ENCODE data around the gene FOXP2. TPM values are rescaled to one million over a fixed set of nuclear protein-coding genes. Genes with fewer than 3 reads are reported as not detected.
"Not testable (repeated sequence)": the region's sequence is repeated elsewhere in the genome, so short reads cannot be mapped to it uniquely, and the experiment has no call there.

The FOXP2 gene
- total RNA-seq, 2 experiments from 2014 or later, result not detected

DNA sequence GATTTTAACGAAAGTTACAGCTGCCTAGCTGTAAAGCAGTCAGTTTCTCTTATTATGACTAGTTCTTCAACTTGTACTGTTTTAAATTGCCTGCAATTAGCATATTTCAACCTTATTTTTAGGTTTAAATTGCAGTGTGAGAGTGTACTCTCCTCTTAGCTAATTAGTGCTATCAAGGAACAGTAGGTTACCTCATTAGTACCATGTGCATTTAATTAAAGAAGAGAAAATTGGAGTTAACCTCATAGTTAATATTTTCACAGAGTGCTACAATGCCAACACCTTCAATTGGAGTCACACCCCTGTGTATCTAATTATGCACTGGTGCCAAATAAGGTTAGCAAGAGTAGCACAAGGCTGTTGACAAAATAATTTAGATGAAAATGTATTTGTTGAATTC, 154.6 kb downstream of the FOXP2 start:
- no peaks in the 10 kb centered on the region for H3K36me3 Mint-ChIP-seq
- no peak for DNase-seq
- H3K4me3 Mint-ChIP-seq, result no peak overlapping the region
- H3K9me3 Mint-ChIP-seq, result no peaks in the 10 kb centered on the region
- H3K4me1 Mint-ChIP-seq, result no peaks in the 10 kb centered on the region
- H3K27me3 Mint-ChIP-seq, result no peaks in the 10 kb centered on the region
- H3K27ac Mint-ChIP-seq, result no peak overlapping the region

- H3K36me3 Mint-ChIP-seq, result no peaks in the 10 kb centered on the region
- H3K27ac Mint-ChIP-seq, result no peak overlapping the region
- no peaks in the 10 kb centered on the region for H3K27me3 Mint-ChIP-seq
- H3K4me3 Mint-ChIP-seq, result no peak overlapping the region
- DNase-seq, result no peak
- no peaks in the 10 kb centered on the region for H3K4me1 Mint-ChIP-seq
- no peaks in the 10 kb centered on the region for H3K9me3 Mint-ChIP-seq
Observed at GRCh38 chr7:114574384-114574783, 159.8 kb downstream of the FOXP2 start.

DNA sequence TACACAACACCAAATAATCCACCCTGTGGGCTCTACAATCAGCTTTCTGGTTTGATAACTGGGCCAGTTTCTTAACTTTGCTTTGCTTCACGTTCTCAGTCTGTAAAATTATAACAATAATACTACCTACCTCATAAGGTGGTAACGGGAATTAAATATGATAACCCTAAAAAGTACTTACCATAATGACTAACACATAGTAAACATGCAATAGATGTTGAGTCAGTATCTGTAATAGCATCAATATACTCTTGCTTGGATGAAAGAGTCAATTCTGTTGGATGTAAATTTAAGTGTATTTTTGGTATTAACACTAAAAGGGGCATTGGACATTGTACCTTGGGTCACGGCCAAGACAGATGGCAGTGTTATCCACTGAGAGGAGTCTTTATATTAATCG, 160.5 kb downstream of the FOXP2 start:
- Mint-ChIP-seq H3K4me1 (no peaks in the 10 kb centered on the region), H3K27me3 (no peaks in the 10 kb centered on the region), H3K9me3 (no peaks in the 10 kb centered on the region), H3K4me3 (no peak overlapping the region), H3K36me3 (no peaks in the 10 kb centered on the region), H3K27ac (no peak overlapping the region)
- DNase-seq, result no peak

DNA sequence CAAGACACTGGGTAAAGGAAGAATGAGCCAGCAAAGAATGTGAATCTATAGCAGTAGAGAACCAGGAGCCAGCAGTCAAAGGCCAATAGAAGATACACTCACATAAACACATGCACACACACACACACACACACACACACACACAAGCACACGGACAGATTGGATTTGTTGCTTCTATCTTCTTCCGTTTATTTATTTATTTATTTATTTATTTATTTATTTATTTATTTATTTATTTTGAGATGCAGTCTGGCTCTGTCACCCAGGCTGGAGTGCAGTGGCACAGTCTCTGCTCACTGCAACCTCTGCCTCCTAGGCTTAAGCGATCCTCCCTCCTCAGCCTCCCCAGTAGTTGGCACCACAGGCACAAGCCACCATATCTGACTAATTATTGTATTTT, 166.3 kb downstream of the FOXP2 start:
- not testable (repeated sequence) for H3K9me3 Mint-ChIP-seq, H3K4me3 Mint-ChIP-seq, H3K36me3 Mint-ChIP-seq, DNase-seq, H3K27ac Mint-ChIP-seq, H3K27me3 Mint-ChIP-seq, H3K4me1 Mint-ChIP-seq

DNA sequence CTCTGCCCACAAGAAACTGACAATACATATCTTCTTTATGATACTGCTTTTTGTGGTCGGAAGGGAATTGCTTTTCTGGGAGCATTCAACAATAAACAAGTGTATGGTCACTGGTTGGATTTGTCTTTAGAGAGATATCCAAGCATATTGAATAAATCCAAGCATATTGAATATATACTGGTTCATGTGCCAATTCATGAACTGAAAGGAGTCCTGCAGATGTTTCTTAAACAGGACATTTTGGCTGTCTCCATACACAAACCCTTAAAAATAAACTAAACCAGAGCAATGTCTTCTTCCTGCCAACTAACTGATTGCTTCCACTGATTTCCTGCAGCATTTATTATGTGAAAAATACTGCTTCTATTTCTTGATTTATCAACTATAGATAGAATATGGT, 173.9 kb downstream of the FOXP2 start:
- no peaks in the 10 kb centered on the region for H3K4me1 Mint-ChIP-seq
- no peaks in the 10 kb centered on the region for H3K27me3 Mint-ChIP-seq
- no peak for DNase-seq
- no peaks in the 10 kb centered on the region for H3K9me3 Mint-ChIP-seq
- H3K36me3 Mint-ChIP-seq, result no peaks in the 10 kb centered on the region
- no peak overlapping the region for H3K27ac Mint-ChIP-seq
- H3K4me3 Mint-ChIP-seq, result no peak overlapping the region

- no peaks in the 10 kb centered on the region for H3K9me3 Mint-ChIP-seq
- H3K27me3 Mint-ChIP-seq, result no peaks in the 10 kb centered on the region
- H3K4me1 Mint-ChIP-seq, result no peaks in the 10 kb centered on the region
- H3K36me3 Mint-ChIP-seq, result no peaks in the 10 kb centered on the region
- no peak for DNase-seq
- H3K4me3 Mint-ChIP-seq, result no peak overlapping the region
- no peak overlapping the region for H3K27ac Mint-ChIP-seq
Observed at GRCh38 chr7:114589436-114589835, 174.8 kb downstream of the FOXP2 start.

DNA sequence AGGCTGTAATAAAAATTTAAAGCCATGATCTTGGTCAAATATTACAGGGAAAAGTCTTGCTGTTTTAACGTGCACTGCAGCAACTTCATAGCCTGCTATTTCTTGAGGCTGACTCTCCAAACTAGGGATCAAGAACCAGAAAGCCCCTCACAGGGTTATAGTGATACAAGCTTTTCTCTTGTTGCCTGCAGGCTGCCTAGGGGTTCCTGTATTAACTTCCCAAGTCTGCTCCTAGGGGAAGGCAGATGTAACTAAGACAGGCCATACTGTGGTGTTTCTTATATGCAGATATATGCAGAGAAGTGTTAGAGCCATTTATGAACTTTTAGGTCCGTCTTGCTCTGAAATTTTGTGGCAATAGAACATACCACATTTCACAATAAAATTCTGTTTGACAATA, 175.7 kb downstream of the FOXP2 start:
- no peaks in the 10 kb centered on the region for H3K36me3 Mint-ChIP-seq
- H3K9me3 Mint-ChIP-seq, result no peaks in the 10 kb centered on the region
- no peaks in the 10 kb centered on the region for H3K27me3 Mint-ChIP-seq
- no peak overlapping the region for H3K27ac Mint-ChIP-seq
- no peak for DNase-seq
- no peak overlapping the region for H3K4me3 Mint-ChIP-seq
- H3K4me1 Mint-ChIP-seq, result no peaks in the 10 kb centered on the region

DNA sequence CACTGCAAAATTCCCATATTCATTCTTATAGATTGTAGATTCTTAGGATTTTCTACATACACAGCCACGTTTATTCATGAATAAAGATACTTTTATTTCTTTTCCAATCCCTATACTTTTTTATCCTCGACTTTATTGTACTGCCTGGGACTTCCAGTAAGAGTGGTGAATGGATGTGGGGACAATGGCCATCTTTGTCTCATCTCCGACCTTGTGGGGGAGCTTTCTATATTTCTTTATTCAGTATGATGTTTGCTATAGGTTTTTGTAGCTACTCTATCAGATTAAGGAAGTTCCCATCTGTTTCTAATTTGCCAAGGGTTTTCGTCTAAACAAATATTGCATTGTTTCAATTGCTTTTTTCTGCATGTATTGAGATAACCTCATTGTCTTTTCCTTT, 184.3 kb downstream of the FOXP2 start:
- no peaks in the 10 kb centered on the region for H3K27me3 Mint-ChIP-seq
- H3K9me3 Mint-ChIP-seq, result no peaks in the 10 kb centered on the region
- H3K4me1 Mint-ChIP-seq, result no peaks in the 10 kb centered on the region
- H3K36me3 Mint-ChIP-seq, result no peaks in the 10 kb centered on the region
- no peak for DNase-seq
- no peak overlapping the region for H3K4me3 Mint-ChIP-seq
- H3K27ac Mint-ChIP-seq, result no peak overlapping the region

DNA sequence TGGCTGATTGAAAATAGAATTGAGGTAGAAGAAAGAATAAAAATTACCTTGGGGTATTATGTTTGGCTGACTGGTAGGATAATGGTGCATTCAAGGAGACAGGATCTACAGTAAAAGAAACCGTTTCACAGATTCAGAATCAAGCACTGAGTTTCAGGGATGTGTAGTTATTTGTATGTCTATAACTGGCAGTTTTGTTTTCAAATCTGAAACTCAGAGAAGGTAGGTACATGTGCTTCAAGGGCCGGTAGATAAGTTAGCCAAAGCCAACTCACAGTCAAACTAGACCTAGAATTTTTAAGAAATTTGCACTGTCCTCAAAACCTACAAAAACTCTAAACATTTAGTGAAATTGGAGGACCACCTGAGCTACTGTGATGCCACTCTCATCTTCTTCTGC, 191.5 kb downstream of the FOXP2 start:
- Mint-ChIP-seq H3K4me3 (no peak overlapping the region), H3K36me3 (no peaks in the 10 kb centered on the region), H3K4me1 (no peaks in the 10 kb centered on the region), H3K27me3 (no peaks in the 10 kb centered on the region), H3K27ac (no peak overlapping the region), H3K9me3 (no peaks in the 10 kb centered on the region)
- DNase-seq, result no peak

DNA sequence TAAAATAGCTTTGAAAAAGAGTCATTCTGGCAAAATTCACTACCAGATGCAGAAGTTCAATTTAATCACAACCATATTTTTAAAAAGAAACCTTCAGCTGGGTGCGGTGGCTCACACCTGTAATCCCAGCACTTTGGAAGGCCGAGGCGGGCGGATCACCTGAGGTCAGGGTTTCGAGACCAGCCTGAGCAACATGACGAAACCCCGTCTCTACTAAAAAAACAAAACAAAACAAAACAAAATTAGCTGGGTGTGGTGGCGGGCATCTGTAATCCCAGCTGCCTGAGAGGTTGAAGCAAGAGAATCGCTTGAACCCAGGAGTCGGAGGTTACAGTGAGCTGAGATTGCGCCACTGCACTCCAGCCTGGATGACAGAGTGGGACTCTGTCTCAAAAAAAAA, 194.2 kb downstream of the FOXP2 start:
- H3K27me3 Mint-ChIP-seq, H3K36me3 Mint-ChIP-seq, H3K9me3 Mint-ChIP-seq, DNase-seq, H3K4me3 Mint-ChIP-seq, H3K27ac Mint-ChIP-seq, H3K4me1 Mint-ChIP-seq: not testable (repeated sequence)

- no peaks in the 10 kb centered on the region for H3K36me3 Mint-ChIP-seq
- no peak overlapping the region for H3K4me3 Mint-ChIP-seq
- no peak overlapping the region for H3K27ac Mint-ChIP-seq
- no peaks in the 10 kb centered on the region for H3K9me3 Mint-ChIP-seq
- no peak for DNase-seq
- no peaks in the 10 kb centered on the region for H3K27me3 Mint-ChIP-seq
- H3K4me1 Mint-ChIP-seq, result no peaks in the 10 kb centered on the region
Observed at GRCh38 chr7:114620208-114620607, 205.6 kb downstream of the FOXP2 start.

GRCh38 chr7:114622221-114622620, 207.6 kb downstream of the FOXP2 start:
- H3K9me3 Mint-ChIP-seq, result no peaks in the 10 kb centered on the region
- H3K4me1 Mint-ChIP-seq, result no peaks in the 10 kb centered on the region

GRCh38 chr7:114623146-114623545, 208.5 kb downstream of the FOXP2 start:
- Mint-ChIP-seq H3K27me3 (no peaks in the 10 kb centered on the region), H3K36me3 (no peaks in the 10 kb centered on the region), H3K4me3 (no peak overlapping the region), H3K4me1 (no peaks in the 10 kb centered on the region), H3K27ac (no peak overlapping the region), H3K9me3 (no peaks in the 10 kb centered on the region)
- DNase-seq, result no peak

More at GRCh38 chr7:114622221-114622620, 207.6 kb downstream of the FOXP2 start:
- no peak for DNase-seq
- Mint-ChIP-seq H3K27ac (no peak overlapping the region), H3K36me3 (no peaks in the 10 kb centered on the region), H3K4me3 (no peak overlapping the region), H3K27me3 (no peaks in the 10 kb centered on the region)

DNA sequence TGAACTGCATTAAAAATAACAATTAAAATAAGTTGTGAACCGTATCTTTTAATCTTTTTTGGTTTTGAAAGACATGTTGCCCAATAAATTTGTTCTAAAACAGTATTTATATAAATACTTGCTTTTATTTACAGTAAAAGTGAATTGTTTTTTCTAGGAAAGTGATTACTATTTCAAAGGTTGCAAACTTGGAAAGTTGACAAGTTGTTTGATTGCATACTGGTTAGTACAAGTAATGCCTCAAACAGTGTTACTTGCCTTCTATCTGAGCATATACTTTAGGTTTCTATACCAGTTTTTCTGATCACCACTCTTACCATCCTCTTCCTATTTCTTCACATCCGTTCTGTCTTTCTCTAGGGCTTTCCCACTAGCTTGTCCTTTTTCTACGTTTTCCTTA, 212.6 kb downstream of the FOXP2 start:
- no peak overlapping the region for H3K4me3 Mint-ChIP-seq
- H3K36me3 Mint-ChIP-seq, result no peaks in the 10 kb centered on the region
- no peak for DNase-seq
- no peaks in the 10 kb centered on the region for H3K27me3 Mint-ChIP-seq
- H3K4me1 Mint-ChIP-seq, result no peaks in the 10 kb centered on the region
- no peak overlapping the region for H3K27ac Mint-ChIP-seq
- H3K9me3 Mint-ChIP-seq, result no peaks in the 10 kb centered on the region

DNA sequence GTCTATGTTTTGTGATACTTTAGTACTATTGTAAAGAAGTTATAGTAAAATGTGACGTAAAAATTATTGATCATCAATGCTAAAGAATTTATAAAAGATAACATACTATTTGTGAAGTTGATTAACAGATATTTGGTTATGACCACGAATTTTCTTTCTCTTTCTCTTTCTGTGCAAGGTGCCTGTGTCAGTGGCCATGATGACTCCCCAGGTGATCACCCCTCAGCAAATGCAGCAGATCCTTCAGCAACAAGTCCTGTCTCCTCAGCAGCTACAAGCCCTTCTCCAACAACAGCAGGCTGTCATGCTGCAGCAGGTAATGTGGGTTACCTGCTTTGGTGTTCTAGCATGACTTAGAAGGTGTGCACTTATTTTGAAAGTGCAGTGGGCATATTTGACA, 213.7 kb downstream of the FOXP2 start:
- Mint-ChIP-seq H3K4me1 (no peaks in the 10 kb centered on the region), H3K27me3 (no peaks in the 10 kb centered on the region), H3K27ac (no peak overlapping the region), H3K9me3 (no peaks in the 10 kb centered on the region), H3K4me3 (no peak overlapping the region), H3K36me3 (no peaks in the 10 kb centered on the region)
- DNase-seq, result no peak

DNA sequence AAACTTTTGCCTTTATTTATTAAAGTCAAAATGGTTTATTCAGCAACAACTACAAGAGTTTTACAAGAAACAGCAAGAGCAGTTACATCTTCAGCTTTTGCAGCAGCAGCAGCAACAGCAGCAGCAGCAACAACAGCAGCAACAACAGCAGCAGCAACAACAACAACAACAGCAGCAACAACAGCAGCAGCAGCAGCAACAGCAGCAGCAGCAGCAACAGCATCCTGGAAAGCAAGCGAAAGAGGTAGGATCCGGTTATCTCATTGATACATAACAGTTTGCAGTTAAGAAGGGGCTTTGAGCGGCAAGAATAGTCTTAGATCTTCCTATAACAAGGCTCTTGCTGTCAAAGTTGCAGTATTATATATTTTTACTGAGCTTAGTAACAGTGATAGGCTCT, 215.1 kb downstream of the FOXP2 start:
- Mint-ChIP-seq H3K4me1 (no peaks in the 10 kb centered on the region), H3K36me3 (no peaks in the 10 kb centered on the region), H3K27ac (no peak overlapping the region), H3K9me3 (no peaks in the 10 kb centered on the region), H3K27me3 (no peaks in the 10 kb centered on the region), H3K4me3 (no peak overlapping the region)
- no peak for DNase-seq
